H9 (cell line): ENCODE results near the gene SLC1A4. TPM values are rescaled to one million over a fixed set of nuclear protein-coding genes. Genes with fewer than 3 reads are reported as not detected.
A peak's percentile ranks its signal among the peaks of the same experiment; 100 is the strongest.

Experiments used
- DNase-seq: peaks from one replicate; pipeline ENCODE4 v3.0.0-alpha.2; 2017
- H2AFZ ChIP-seq: one replicate; pipeline ENCODE4 v1.6.1; 2013; ENCODE audit warnings: mild to moderate bottlenecking, low read length, control low read depth, moderate library complexity
- H2AK5ac ChIP-seq: 2 replicates; pipeline ENCODE4 v1.6.1; 2013; ENCODE audit warnings: low read length, control low read depth, mixed read lengths; ENCODE audit not compliant: insufficient read length
- H2BK120ac ChIP-seq: one replicate; pipeline ENCODE4 v1.6.1; 2013; ENCODE audit warnings: low read depth, mild to moderate bottlenecking, low read length, control low read depth, inconsistent platforms; ENCODE audit not compliant: poor library complexity, severe bottlenecking
- H2BK12ac ChIP-seq: 2 replicates; pipeline ENCODE4 v1.6.1; 2013; ENCODE audit warnings: low read length, control low read depth, mixed read lengths, low read depth; ENCODE audit not compliant: insufficient read length
- H2BK15ac ChIP-seq: 2 replicates; pipeline ENCODE4 v1.6.1; 2013; ENCODE audit warnings: low read depth, low read length, control low read depth
- H2BK20ac ChIP-seq: one replicate; pipeline ENCODE4 v1.6.1; 2013; ENCODE audit warnings: low read depth, mild to moderate bottlenecking, low read length, control low read depth, inconsistent platforms; ENCODE audit not compliant: poor library complexity, severe bottlenecking
- H2BK5ac ChIP-seq: 2 replicates; pipeline ENCODE4 v1.6.1; 2013; ENCODE audit warnings: low read length, control low read depth, mixed read lengths; ENCODE audit not compliant: insufficient read length
- H3K14ac ChIP-seq: 2 replicates; pipeline ENCODE4 v1.6.1; 2013; ENCODE audit warnings: low read length, control low read depth; ENCODE audit not compliant: insufficient read depth
- H3K18ac ChIP-seq: 2 replicates; pipeline ENCODE4 v1.6.1; 2013; ENCODE audit warnings: low read depth, mild to moderate bottlenecking, mixed read lengths, low read length, control low read depth; ENCODE audit not compliant: insufficient read length
- H3K23ac ChIP-seq: 2 replicates; pipeline ENCODE4 v1.6.1; 2013; ENCODE audit warnings: low read length, control low read depth, mixed read lengths, low read depth; ENCODE audit not compliant: insufficient read length
- H3K23me2 ChIP-seq: 2 replicates; pipeline ENCODE4 v1.6.1; 2013; ENCODE audit warnings: low read depth, mild to moderate bottlenecking, mixed read lengths, low read length, control low read depth; ENCODE audit not compliant: insufficient read length, poor library complexity, severe bottlenecking
- H3K27ac ChIP-seq: 2 replicates; pipeline ENCODE4 v1.5.1; 2013; ENCODE audit warnings: low read length, control low read depth, mixed read lengths, low read depth; ENCODE audit not compliant: insufficient read length
- H3K27me3 ChIP-seq: 2 replicates; pipeline ENCODE4 v1.6.1; 2013; ENCODE audit warnings: low read length, control low read depth, inconsistent platforms; ENCODE audit not compliant: insufficient read depth
- H3K4ac ChIP-seq: 2 replicates; pipeline ENCODE4 v1.6.1; 2013; ENCODE audit warnings: low read depth, mild to moderate bottlenecking, control low read depth, inconsistent platforms, low read length, moderate library complexity
- H3K4me1 ChIP-seq: 2 replicates; pipeline ENCODE4 v1.6.1; 2013; ENCODE audit warnings: low read length, control low read depth, inconsistent platforms; ENCODE audit not compliant: insufficient read depth
- H3K4me2 ChIP-seq: 2 replicates; pipeline ENCODE4 v1.6.1; 2013; ENCODE audit warnings: low read length, control low read depth, mixed read lengths; ENCODE audit not compliant: insufficient read length, insufficient read depth
- H3K56ac ChIP-seq: 2 replicates; pipeline ENCODE4 v1.6.1; 2013; ENCODE audit warnings: low read depth, mild to moderate bottlenecking, mixed read lengths, low read length, control low read depth; ENCODE audit not compliant: insufficient read length
- H3K79me1 ChIP-seq: 2 replicates; pipeline ENCODE4 v1.6.1; 2013; ENCODE audit warnings: low read depth, mild to moderate bottlenecking, moderate library complexity, low read length, control low read depth, inconsistent platforms; ENCODE audit not compliant: insufficient read depth, poor library complexity, severe bottlenecking
- H3K79me2 ChIP-seq: 2 replicates; pipeline ENCODE4 v1.6.1; 2013; ENCODE audit warnings: low read length, control low read depth, inconsistent platforms; ENCODE audit not compliant: insufficient read depth
- H3K9ac ChIP-seq: 2 replicates; pipeline ENCODE4 v1.6.1; 2013; ENCODE audit warnings: low read length, control low read depth, mixed read lengths; ENCODE audit not compliant: insufficient read length; ENCODE audit errors: extremely low read depth
- H3K9me3 ChIP-seq: one replicate; pipeline ENCODE4 v1.6.1; 2013; ENCODE audit warnings: low read depth, low read length, inconsistent platforms; ENCODE audit not compliant: control insufficient read depth
- H3T11ph ChIP-seq: one replicate; pipeline ENCODE4 v1.6.1; 2013; ENCODE audit warnings: mild to moderate bottlenecking, low read length, control low read depth, inconsistent platforms
- H4K20me1 ChIP-seq: one replicate; pipeline ENCODE4 v1.6.1; 2013; ENCODE audit not compliant: control insufficient read depth, insufficient read length, insufficient read depth
- H4K5ac ChIP-seq: 2 replicates; pipeline ENCODE4 v1.6.1; 2013; ENCODE audit warnings: low read depth, mild to moderate bottlenecking, mixed read lengths, low read length, control low read depth; ENCODE audit not compliant: insufficient read length
- H4K8ac ChIP-seq: replicated peaks from 2 replicates; pipeline ENCODE4 v1.6.1; 2013; ENCODE audit warnings: low read length, control low read depth, mixed read lengths, low read depth; ENCODE audit not compliant: insufficient read length
- H4K91ac ChIP-seq: 2 replicates; pipeline ENCODE4 v1.6.1; 2013; ENCODE audit warnings: low read depth, mild to moderate bottlenecking, moderate library complexity, mixed read lengths, low read length, control low read depth; ENCODE audit not compliant: insufficient read length
- H3K27ac Mint-ChIP-seq, 3 experiments: 2 replicates in 2 of 3; 3 replicates in 1 of 3; pipeline ENCODE4 v1.8.0; 2020 to 2021; ENCODE audit warnings: mixed read lengths in 3 of 3, mild to moderate bottlenecking in 1 of 3, moderate library complexity in 1 of 3
- H3K27me3 Mint-ChIP-seq: 2 replicates; pipeline ENCODE4 v1.8.0; 2021; ENCODE audit warnings: low read depth, mild to moderate bottlenecking, moderate library complexity, mixed read lengths
- H3K36me3 Mint-ChIP-seq, 3 experiments: 2 replicates in 2 of 3; 3 replicates in 1 of 3; pipeline ENCODE4 v1.8.0; 2020 to 2021; ENCODE audit warnings: low read depth in 3 of 3, mixed read lengths in 3 of 3; ENCODE audit not compliant: insufficient read depth in 1 of 3
- H3K4me1 Mint-ChIP-seq, 2 experiments: 2 replicates each; pipeline ENCODE4 v1.8.0; 2020; ENCODE audit warnings: mixed read lengths in 2 of 2
- H3K4me3 Mint-ChIP-seq, 2 experiments: 2 replicates in 1 of 2; 3 replicates in 1 of 2; pipeline ENCODE4 v1.8.0; 2020 to 2021; ENCODE audit warnings: mild to moderate bottlenecking in 2 of 2, mixed read lengths in 2 of 2, moderate library complexity in 1 of 2
- H3K9me3 Mint-ChIP-seq, 2 experiments: 2 replicates in 1 of 2; 3 replicates in 1 of 2; pipeline ENCODE4 v1.8.0; 2020; ENCODE audit warnings: mild to moderate bottlenecking in 2 of 2, mixed read lengths in 2 of 2, moderate library complexity in 1 of 2
- CTCF ChIP-seq: fragments of 200-600 bp; sonication (generic); conservative IDR thresholded peaks from 3 replicates; pipeline ENCODE4 v1.8.0; 2021; ENCODE audit warnings: antibody characterized with exemption, mild to moderate bottlenecking
- WGBS: extraction: QIAGEN DNeasy Blood & Tissue Kit; methylation state at CpG from one replicate; pipeline ENCODE4 v1.1.7; 2013; ENCODE audit warnings: missing lambda C conversion rate, low lambda C conversion rate, mixed read lengths; ENCODE audit not compliant: insufficient read length; ENCODE audit errors: extremely low coverage; 5-methylcytosine and 5-hydroxymethylcytosine counted together
- total RNA-seq: library from RNA; stranded (reverse); gene quantifications from 2 replicates; pipeline ENCODE4 v1.2.1, GENCODE V29; 2021

Gene SLC1A4
- total RNA-seq, 1 experiment from 2014 or later: 1.9 TPM

GRCh38 chr2:65017335-65017734, 28.1 kb downstream of the SLC1A4 start:
- no peak overlapping the region for H2BK15ac ChIP-seq
- no peaks in the 10 kb centered on the region for H3K9me3 Mint-ChIP-seq
- no peak overlapping the region for H3K4me3 Mint-ChIP-seq
- H3K4me1 ChIP-seq: no peaks in the 10 kb centered on the region; the same call in 1 of the 2 replicates
- H2BK20ac ChIP-seq: no peak overlapping the region
- H3K56ac ChIP-seq: no peak overlapping the region
- H3K27me3 Mint-ChIP-seq: no peaks in the 10 kb centered on the region
- DNase-seq: no peak
- no peak overlapping the region for H2BK12ac ChIP-seq
- no CpG with 5 or more reads among the region's 4 CpGs for WGBS
- H3K23ac ChIP-seq: no peak overlapping the region
- peak; percentile 58 for TF ChIP-seq CTCF
- H4K91ac ChIP-seq: no peak overlapping the region
- H3K18ac ChIP-seq: no peak overlapping the region
- no peaks in the 10 kb centered on the region for H4K20me1 ChIP-seq
- H2AFZ ChIP-seq: no peak overlapping the region
- no peak overlapping the region for H3K4me2 ChIP-seq
- H3K79me2 ChIP-seq: no peaks in the 10 kb centered on the region
- H2AK5ac ChIP-seq: no peak overlapping the region
- no peak overlapping the region for H3K4ac ChIP-seq
- H4K5ac ChIP-seq: no peak overlapping the region
- H3K27ac Mint-ChIP-seq: no peak overlapping the region
- H2BK5ac ChIP-seq: no peak overlapping the region
- no peaks in the 10 kb centered on the region for H3K79me1 ChIP-seq
- no peak overlapping the region for H2BK120ac ChIP-seq
- H3K27ac ChIP-seq: no peak overlapping the region
- peaks cover 13 to 17% of the 10 kb centered on the region in 2 experiments for H3K4me1 Mint-ChIP-seq
- H3T11ph ChIP-seq: no peak overlapping the region
- no peaks in the 10 kb centered on the region for H3K9me3 ChIP-seq
- no peak overlapping the region for H3K9ac ChIP-seq
- H3K27me3 ChIP-seq: no peaks in the 10 kb centered on the region
- H3K23me2 ChIP-seq: no peaks in the 10 kb centered on the region
- no peak overlapping the region for H3K14ac ChIP-seq
- peaks cover 0 to 2% (median 0%) of the 10 kb centered on the region in 3 experiments; a peak in 2 of 7 replicates for H3K36me3 Mint-ChIP-seq
- H4K8ac ChIP-seq: no peak overlapping the region
